NOMO-1 (cell line): ENCODE measurements around the gene HDDC3.

Source experiments
- DNase-seq, 2 experiments: peaks; one replicate each; lab custom pipeline; 2025; ENCODE audit not compliant: unreplicated experiment in 2 of 2; lab: John Stamatoyannopoulos, UW

Gene HDDC3

GRCh38 chr15:90954712-90955623, 22.6 kb upstream of the HDDC3 start, which contains the start of gene RCCD1:
TSS of gene RCCD1 (plus strand) at chr15:90954884. CDS start at chr15:90956735, 1,851 bp downstream.
- peak; percentile 97 to 98 for DNase-seq

GRCh38 chr15:90953947-90954711, 21.8 kb upstream of the HDDC3 start:
- no peak for DNase-seq

DNA sequence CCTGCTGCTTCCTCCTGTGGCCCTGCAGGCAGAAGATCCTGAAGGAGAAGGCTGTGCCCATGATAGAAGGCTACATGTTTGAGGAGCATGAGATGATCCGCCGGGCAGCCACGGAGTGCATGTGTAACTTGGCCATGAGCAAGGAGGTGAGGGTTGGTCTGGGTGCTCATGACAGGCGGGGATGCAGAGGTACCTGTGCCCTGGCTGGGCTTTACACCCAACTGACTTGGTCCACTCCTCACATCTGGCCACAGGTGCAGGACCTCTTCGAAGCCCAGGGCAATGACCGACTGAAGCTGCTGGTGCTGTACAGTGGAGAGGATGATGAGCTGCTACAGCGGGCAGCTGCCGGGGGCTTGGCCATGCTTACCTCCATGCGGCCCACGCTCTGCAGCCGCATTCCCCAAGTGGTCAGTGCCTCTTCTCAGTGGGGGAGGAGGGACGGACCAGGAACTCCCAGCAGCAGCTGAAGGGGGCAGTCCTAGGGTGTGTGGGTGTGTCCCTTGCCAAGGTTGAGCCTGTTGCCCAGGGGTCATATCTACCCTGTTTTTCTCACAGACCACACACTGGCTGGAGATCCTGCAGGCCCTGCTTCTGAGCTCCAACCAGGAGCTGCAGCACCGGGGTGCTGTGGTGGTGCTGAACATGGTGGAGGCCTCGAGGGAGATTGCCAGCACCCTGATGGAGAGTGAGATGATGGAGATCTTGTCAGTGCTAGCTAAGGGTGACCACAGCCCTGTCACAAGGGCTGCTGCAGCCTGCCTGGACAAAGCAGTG, 20.7 kb upstream of the HDDC3 start:
- no peak for DNase-seq

DNA sequence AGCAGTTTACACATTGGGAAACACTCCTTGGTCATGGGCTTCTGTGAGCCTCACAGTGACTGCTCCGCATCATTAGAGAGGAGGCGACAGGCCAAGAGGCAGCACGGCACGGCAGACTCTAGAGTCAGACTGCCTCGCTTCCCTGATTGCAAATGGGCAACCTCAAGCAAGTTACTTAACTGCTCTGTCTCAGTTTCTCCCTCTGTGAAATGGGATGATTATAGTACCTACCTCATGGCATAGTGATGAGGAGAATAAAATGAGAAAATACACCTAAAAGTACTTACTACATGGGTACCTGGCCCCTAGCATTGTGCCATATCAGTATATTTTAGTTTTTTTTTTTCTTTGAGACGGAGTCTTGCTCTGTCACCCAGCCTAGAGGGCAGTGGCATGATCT, 18.3 kb upstream of the HDDC3 start:
- DNase-seq = no peak

DNA sequence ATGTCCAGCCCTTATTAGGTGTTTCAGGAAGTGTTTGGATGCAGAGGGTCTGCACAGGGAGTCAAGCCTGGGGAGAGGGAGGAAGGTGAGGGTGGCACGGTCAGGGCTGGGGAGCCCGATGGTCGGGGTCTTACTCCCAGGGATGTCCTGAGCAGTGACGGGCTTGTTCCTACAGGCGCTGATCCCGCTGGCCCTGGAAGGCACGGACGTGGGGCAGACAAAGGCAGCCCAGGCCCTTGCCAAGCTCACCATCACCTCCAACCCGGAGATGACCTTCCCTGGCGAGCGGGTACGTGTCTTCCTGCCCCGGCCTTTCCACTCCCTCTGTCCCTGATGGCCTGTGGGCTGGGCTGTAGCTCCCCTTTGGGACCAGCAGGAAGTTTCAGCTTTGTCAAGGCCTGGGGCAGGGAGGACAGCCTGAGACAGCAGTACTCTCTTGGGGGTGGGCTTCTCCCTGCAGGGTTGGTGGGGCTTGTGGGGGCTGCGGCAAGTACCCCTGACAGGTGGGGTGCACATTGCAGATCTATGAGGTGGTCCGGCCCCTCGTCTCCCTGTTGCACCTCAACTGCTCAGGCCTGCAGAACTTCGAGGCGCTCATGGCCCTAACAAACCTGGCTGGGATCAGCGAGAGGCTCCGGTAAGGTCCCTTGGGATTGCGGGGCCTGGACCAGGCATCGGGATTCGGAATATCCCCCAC, 17.8 kb upstream of the HDDC3 start:
- DNase-seq = no peak

DNA sequence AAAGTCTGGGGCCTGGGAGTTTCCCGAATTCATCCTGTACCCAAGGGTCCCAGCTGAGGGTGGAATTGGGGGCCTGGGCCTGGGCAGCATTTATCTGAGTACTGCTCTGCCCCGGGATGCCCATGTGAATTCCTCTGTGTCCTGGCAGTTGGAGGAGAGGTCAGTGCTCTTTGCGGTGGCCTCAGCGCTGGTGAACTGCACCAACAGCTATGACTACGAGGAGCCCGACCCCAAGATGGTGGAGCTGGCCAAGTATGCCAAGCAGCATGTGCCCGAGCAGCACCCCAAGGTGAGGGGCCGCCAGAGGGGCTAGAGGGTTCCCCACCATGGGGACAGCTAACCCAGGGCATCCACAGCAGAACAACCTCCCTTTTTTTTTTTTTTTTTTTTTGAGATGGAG, 16.2 kb upstream of the HDDC3 start:
- DNase-seq = no peak

DNA sequence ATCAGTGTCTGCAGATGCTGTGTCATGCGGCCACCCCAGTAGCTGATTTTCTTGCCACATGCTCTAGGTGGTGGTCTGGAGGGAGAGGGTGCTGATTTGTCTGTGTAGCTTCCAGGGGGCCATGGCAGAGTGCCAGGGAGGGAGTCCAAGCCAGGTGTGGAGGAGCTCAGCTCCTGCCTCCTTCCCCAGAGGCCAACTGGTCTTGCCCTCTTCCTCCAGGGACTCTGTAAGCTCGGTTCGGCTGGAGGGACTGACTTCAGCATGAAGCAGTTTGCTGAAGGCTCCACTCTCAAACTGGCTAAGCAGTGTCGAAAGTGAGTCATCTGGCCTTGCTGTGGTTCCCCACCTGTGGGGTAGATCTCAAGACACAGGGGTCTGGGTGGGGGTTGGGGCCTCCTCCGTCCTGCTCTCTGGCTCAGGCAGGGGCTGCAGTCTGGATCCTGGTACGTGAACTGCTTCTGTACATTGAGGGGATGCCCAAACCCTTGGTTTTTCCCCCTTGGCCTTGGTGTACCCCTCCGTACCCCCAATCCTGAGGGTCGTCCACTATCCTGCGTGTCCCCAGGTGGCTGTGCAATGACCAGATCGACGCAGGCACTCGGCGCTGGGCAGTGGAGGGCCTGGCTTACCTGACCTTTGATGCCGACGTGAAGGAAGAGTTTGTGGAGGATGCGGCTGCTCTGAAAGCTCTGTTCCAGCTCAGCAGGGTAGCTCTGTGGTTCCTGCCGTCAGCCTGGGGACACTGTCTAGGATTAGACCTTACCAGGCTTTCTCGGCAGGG, 15.4 kb upstream of the HDDC3 start:
- no peak for DNase-seq

GRCh38 chr15:90946941-90947576, 14.7 kb upstream of the HDDC3 start:
- no peak for DNase-seq

DNA sequence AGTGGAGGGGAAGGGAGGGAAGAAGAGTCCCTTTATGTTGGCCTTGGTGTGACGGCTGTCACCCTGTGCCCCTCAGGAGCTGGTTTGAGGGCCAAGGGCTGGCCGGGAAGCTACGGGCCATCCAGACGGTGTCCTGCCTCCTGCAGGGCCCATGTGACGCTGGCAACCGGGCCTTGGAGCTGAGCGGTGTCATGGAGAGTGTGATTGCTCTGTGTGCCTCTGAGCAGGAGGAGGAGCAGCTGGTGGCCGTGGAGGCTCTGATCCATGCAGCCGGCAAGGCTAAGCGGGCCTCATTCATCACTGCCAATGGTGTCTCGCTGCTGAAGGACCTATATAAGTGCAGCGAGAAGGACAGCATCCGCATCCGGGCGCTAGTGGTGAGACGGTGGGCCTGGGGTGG, 14.2 kb upstream of the HDDC3 start:
- no peak for DNase-seq

- DNase-seq = no peak
Observed at GRCh38 chr15:90945091-90945490, 12.7 kb upstream of the HDDC3 start.

GRCh38 chr15:90942354-90943120, 10.2 kb upstream of the HDDC3 start:
- no peak for DNase-seq

DNA sequence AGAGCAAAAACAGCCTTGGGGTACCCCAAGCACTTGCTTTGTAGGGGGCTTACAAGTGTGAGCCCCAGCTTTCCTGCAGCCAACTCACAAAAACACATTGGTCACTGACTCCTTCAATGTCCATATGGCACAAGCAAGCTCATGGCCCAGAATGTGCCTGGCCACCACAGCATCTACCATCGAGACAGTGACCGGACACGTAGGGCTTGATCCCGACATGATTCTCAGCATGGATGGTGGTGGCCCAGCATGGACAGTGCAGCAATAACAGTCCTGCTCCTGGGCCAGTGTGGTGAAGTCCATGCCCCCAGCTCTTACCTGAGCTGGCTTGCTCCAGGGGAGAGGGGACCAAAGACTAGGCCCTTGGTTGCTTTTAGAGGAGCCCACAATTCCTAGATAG, 8.7 kb upstream of the HDDC3 start:
- DNase-seq = no peak

- no peak for DNase-seq
Observed at GRCh38 chr15:90939756-90940155, 7.4 kb upstream of the HDDC3 start.

- DNase-seq = no peak
Observed at GRCh38 chr15:90938261-90938660, 5.9 kb upstream of the HDDC3 start.

GRCh38 chr15:90936823-90937222, 4.5 kb upstream of the HDDC3 start:
- DNase-seq = no peak

GRCh38 chr15:90934949-90935751, 2.8 kb upstream of the HDDC3 start, which contains the start of gene UNC45A:
TSS of gene UNC45A (plus strand) at chr15:90935285. CDS start at chr15:90935325, 40 bp downstream.
- DNase-seq = peak; percentile 73 to 84

DNA sequence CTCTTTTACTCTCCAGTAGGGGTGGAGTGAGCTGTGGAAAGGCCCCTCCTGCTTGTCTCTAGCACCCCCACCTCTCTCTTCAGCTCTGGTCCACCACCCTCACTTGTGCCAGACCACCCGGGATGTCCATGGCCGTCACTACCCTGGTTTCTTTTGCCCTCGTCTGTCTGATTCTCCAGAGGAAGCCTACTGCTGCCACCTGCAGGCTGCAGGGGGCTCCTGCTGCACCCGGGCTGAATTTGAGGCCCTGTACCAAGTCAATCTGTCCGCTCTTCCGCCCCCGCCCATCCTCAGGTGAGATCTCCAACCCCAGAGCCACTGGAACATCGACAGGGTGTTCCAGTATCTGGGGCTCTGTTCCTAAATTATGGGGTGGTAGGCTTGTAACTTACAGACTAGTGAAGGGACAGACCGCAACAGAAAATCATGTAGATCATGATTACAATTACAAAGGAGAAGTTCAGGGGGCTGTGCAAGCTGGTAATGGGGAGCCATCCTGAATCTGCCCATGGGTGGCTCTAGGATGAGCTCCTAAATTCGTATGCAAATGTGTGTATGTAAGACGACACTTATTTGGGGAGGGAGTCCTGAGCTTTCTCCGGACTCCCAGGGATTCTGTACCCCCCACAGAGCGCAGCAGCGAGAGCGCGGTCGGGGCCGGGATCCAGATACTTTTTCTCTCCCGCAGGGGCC, 2.1 kb upstream of the HDDC3 start:
- peak; percentile 62 to 74 for DNase-seq
